Pancreas (tissue), 10 donors: ENCODE data around the gene RBM23. TPM values are rescaled to one million over a fixed set of nuclear protein-coding genes. Genes with fewer than 3 reads are reported as not detected.

Experiments
- ATAC-seq, 4 donors: fragments of 200-7000 bp; cut with Tn5 transposase; one replicate each; pipeline versions ENCODE4 v1.8.0 to v1.9.1; 2020; ENCODE audit warnings: mild to moderate bottlenecking in 4 of 4, moderate library complexity in 4 of 4
- DNase-seq, 6 donors: peaks; one replicate each; pipeline ENCODE4 v3.0.0-alpha.2; 2020
- FAIRE-seq: peaks from 2 replicates; lab custom pipeline; 2012; peaks lifted over from hg19 to GRCh38; lab: Jason Lieb, UNC
- H3K27ac ChIP-seq, 4 donors: fragments of 200-600 bp; sonication (generic); 1 replicate in 3 of 4; 2 replicates in 1 of 4; pipeline versions ENCODE4 v1.5.0 to v1.8.0; 2020
- H3K27me3 ChIP-seq, 4 donors: fragments of 200-600 bp; one replicate each; pipeline ENCODE4 v1.8.0; 2021
- H3K36me3 ChIP-seq, 3 donors: fragments of 200-600 bp; sonication (generic) in 1 of 3; one replicate each; pipeline versions ENCODE4 v1.5.0 to v1.8.0; 2020 to 2021
- H3K4me1 ChIP-seq, 3 donors: fragments of 200-600 bp; one replicate each; pipeline ENCODE4 v1.8.0; 2021
- H3K4me3 ChIP-seq, 4 donors: fragments of 200-600 bp; sonication (generic) in 2 of 4; one replicate each; pipeline versions ENCODE4 v1.5.0 to v1.8.0; 2020 to 2021
- H3K9me3 ChIP-seq, 4 donors: fragments of 200-600 bp; one replicate each; pipeline ENCODE4 v1.8.0; 2021
- WGBS, 2 donors: extraction: QIAGEN DNeasy Blood & Tissue Kit; methylation state at CpG; one replicate each; pipeline ENCODE4 v1.1.7; 2013; 5-methylcytosine and 5-hydroxymethylcytosine counted together
- intact Hi-C, 3 donors: fragments of 100-400 bp; cut with DNase I; formaldehyde crosslinking; loops; one replicate each; pipeline versions ENCODE4 v1.11.1 to v1.14.2; 2022
- polyA plus RNA-seq, 2 donors: library from polyadenylated mRNA; stranded (reverse); fragments of 200-250 nt; gene quantifications; one replicate each; pipeline ENCODE4 v1.2.3, GENCODE V29; 2013
- total RNA-seq, 6 donors: library from RNA; stranded (reverse); fragmentation: NEBNext Ultra II Directional in 4 of 6; extraction: Animal tissue kit (Norgen Biotek cat#: 25700) in 4 of 6; gene quantifications; one replicate each; pipeline versions ENCODE4 v1.2.1 to v1.2.4, GENCODE V29; 2021 to 2023
- TF ChIP-seq, protein P1 (sequence below), 4 donors: fragments of 200-600 bp; sonication (generic) in 3 of 4; IDR thresholded peaks; one replicate each; pipeline versions ENCODE4 v1.5.0 to v1.8.0; 2021; ENCODE audit warnings: antibody characterized with exemption in 4 of 4
- donor health status: healthy with polysubstance abuse.
- donor health status: DM: no; HTN: no; CAD: no; lungs with moderate emphysema.
- donor health status: DM: no; HTN: no; CAD: no.
- donor health status: control.
- donor health status: control.
- donor health status: Bipolar disorder and iron deficiency.
- donor health status: DM: yes; HTN: yes; CAD: no.
- donor health status: DM: no; HTN: no; CAD: no.
- donor health status: DM: no; HTN: no; CAD: no.
- donor health status: DM: yes; HTN: yes; CAD: no.

The RBM23 gene
- total and polyA plus RNA-seq, 8 donors = 20.9 to 58.6 (median 31.2) TPM

DNA sequence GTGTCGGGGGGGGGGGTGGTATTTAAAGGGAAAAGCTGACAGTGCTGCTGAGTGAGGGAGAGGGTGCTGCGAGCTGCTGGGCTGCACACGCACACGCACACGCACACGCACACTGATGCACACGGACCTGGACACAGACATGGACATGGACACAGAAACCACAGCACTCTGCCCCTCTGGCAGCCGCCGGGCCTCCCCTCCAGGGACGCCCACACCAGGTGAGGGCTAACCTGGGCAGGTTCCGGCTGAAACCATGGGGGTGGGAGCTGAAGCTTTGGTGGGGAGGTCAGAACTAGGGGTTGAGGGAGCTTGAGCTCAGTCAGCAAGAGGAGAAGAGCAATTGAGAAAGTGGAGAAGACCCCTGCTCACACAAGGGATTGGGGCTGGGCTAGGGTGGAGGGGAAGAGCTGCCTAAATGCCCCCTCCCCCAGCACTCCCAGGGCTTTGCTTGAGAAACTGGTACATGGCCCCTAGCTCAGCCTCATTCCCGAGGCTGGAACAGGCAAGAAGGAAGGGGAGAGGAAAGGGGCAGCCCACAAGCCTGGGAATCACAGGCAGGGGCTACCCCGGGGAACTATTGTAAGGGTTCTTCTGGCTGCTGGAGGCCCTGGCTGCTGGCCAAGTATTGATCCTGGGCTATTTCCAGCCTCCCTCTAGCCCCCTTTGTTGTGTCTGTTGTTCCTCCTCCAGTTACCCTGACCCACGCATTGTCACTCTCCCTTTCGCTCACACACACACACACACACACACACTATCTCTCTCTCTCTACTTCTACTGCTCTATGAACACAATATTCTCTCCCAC lies 35.6 kb downstream of the RBM23 start, which contains the start of gene REM2:
TSS of gene REM2 (plus strand) at position 50 of the 804 bp plus-strand sequence. CDS start at position 116, 66 bp downstream.
- intact Hi-C loops = no loop called here
- DNase-seq = peak in 2 of 6 donors; percentile 36 to 40
- no peak within 1 kb of the TSS for H3K27ac ChIP-seq

DNA sequence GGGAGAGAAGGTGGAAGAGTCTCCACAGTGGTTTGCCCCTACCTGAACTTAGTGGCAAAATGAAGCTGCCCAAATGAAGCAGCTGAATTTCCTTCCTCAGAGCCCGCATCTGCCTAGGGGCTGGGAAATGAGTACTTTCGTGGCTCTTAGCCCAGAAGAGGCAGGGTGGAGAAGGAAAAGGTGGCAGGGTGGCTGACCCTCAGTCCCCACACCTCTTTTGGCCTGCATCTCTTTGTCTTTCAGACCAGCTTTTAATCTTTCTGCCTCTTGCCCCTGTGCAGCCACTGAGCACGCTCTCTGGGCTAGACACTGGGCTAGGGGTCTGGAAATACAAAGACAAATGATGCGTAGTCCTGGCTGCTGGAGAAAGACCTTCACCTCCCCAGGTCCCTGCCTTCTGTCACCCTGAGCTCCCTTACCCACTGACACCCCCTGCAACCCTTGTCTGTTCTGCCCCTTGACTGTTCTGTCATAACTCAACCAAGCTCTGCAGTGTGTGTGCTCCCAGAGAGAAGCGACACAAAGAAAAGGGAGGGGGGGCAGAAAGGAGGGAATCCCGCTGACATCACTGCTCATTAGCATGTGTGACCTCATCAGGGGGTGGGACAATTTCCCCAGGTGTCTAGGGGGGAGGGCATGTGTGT lies 36.3 kb downstream of the RBM23 start:
- no peaks in the 10 kb centered on the region for H3K27me3 ChIP-seq
- no peak overlapping the region for H3K27ac ChIP-seq
- no peak for FAIRE-seq
- H3K4me3 ChIP-seq = no peak overlapping the region
- intact Hi-C loops = no loop called here
- no peaks in the 10 kb centered on the region for H3K9me3 ChIP-seq
- H3K36me3 ChIP-seq = peaks cover 1 to 9% (median 2%) of the 10 kb centered on the region in 3 donors
- TF ChIP-seq, protein P1, sequence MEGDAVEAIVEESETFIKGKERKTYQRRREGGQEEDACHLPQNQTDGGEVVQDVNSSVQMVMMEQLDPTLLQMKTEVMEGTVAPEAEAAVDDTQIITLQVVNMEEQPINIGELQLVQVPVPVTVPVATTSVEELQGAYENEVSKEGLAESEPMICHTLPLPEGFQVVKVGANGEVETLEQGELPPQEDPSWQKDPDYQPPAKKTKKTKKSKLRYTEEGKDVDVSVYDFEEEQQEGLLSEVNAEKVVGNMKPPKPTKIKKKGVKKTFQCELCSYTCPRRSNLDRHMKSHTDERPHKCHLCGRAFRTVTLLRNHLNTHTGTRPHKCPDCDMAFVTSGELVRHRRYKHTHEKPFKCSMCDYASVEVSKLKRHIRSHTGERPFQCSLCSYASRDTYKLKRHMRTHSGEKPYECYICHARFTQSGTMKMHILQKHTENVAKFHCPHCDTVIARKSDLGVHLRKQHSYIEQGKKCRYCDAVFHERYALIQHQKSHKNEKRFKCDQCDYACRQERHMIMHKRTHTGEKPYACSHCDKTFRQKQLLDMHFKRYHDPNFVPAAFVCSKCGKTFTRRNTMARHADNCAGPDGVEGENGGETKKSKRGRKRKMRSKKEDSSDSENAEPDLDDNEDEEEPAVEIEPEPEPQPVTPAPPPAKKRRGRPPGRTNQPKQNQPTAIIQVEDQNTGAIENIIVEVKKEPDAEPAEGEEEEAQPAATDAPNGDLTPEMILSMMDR (IDR thresholded peaks at IDR 0.05) = no peak
- WGBS, 2 donors = 19 to 24% methylated on average over 6 of the region's 6 CpGs
- peaks cover 0 to 5% (median 3%) of the 10 kb centered on the region in 3 donors for H3K4me1 ChIP-seq
- peak; percentile 38 to 56 (median 42) for ATAC-seq
- peak in 4 of 6 donors; percentile 51 to 68 (median 66) for DNase-seq

More for the DNA sequence above, 35.6 kb downstream of the RBM23 start, which contains the start of gene REM2:
- H3K36me3 ChIP-seq = peaks cover 0 to 2% (median 0%) of the 10 kb centered on the region in 3 donors
- H3K4me3 ChIP-seq = no peak within 1 kb of the TSS
- peaks cover 0 to 11% (median 5%) of the 10 kb centered on the region in 3 donors for H3K4me1 ChIP-seq
- ATAC-seq (no peak), FAIRE-seq (no peak)
- TF ChIP-seq, protein P1 (IDR thresholded peaks at IDR 0.05) = no peak
- 17 to 27% methylated on average over 14 to 15 of the region's 15 CpGs for WGBS, 2 donors
- H3K27me3 ChIP-seq = no peaks in the 10 kb centered on the region
- no peaks in the 10 kb centered on the region for H3K9me3 ChIP-seq

DNA sequence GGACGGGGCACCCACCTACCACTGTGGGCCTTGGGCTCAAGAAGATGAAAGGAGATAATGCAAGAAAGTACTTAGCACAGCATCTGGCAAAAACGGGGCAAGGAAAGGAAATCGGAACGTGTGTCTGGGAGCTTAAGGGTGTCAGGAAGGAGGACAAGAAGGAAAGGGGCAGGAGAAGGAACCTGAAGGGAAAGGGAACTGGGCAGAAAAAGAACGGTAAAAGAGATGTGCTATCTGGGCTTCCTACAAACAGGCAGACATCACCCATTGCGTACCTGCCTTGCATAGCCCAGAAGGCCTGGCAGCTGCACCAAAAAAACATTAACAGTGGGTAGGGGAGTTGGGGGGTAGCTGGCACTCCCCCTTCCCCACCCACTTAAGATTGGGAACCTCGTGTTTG lies 36.9 kb downstream of the RBM23 start:
- ATAC-seq (no peak), DNase-seq (no peak), FAIRE-seq (no peak)
- Histone ChIP-seq H3K27ac (no peak overlapping the region), H3K4me3 (no peak overlapping the region), H3K4me1 (peaks cover 0 to 3% (median 0%) of the 10 kb centered on the region in 3 donors), H3K27me3 (no peaks in the 10 kb centered on the region), H3K36me3 (peaks cover 3 to 15% (median 7%) of the 10 kb centered on the region in 3 donors), H3K9me3 (no peaks in the 10 kb centered on the region)
- TF ChIP-seq, protein P1 (IDR thresholded peaks at IDR 0.05) = no peak
- WGBS, 2 donors = 35 to 41% methylated on average over 7 of the region's 7 CpGs
- intact Hi-C loops = no loop called here

DNA sequence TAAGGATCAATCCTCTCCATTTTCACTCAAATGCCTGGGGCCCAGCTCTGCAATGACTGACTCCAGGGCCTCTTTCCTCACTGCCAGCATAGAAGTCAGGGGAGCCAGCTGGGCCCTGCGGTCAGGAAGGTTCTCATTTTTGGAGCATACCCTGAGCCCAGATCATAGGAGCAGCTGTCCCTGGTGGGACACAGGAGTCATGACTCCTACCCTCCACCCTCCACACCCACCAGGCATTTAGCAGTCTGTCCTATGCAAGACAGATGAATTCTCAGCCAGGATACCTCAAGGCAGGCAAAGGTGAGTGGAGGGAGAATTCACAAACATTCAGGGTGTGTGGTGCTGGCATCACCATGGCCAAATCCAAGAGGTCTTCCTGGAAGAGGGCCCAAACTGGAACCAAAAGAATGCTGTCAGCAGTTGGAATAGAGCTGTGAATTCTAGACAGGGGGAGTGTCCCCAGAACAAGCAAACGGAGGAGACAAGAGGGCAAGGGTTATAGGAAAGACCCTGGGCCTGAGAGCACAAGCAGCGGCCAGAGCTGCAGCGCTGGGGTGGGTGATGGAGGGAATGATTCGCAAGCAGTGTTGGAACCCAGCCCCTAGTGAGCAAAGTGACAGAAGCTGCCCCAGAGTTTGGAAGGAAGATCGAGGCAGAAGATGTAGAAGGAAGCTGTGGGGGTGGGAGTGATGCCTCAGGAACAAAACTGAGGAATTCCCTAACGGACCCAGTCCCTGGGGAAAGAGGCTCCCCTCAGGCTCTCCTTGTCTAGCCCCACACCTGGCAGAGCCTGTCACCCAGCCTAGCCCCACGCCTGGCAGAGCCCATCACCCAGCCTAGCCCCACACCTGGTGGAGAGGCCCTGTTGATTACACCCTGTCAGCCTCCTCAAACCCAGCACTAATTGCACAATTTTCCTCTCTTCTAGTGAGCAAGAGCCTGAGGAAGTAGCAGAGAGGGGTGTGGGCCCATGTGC lies 40.4 kb downstream of the RBM23 start:
- Histone ChIP-seq H3K36me3 (peaks cover 8 to 50% (median 31%) of the 10 kb centered on the region in 3 donors), H3K4me1 (peaks cover 0 to 8% (median 0%) of the 10 kb centered on the region in 3 donors), H3K27ac (no peak overlapping the region), H3K27me3 (no peaks in the 10 kb centered on the region), H3K9me3 (no peaks in the 10 kb centered on the region), H3K4me3 (no peak overlapping the region)
- no peak for DNase-seq
- WGBS, 2 donors = 83 to 86% methylated on average over 8 of the region's 8 CpGs
- intact Hi-C loops = loop anchor here in 1 of 3 donors (10.0 kb wide), 1 partner anchor 96 kb away; no protein-coding TSS in a partner anchor
- ATAC-seq = no peak
- TF ChIP-seq, protein P1 (IDR thresholded peaks at IDR 0.05) = no peak
- FAIRE-seq = no peak
